ENCODE data around the gene MTG2. TPM values are rescaled to one million over a fixed set of nuclear protein-coding genes. Genes with fewer than 3 reads are reported as not detected.

The MTG2 gene
- total and polyA plus RNA-seq, 2 of the 13 experiments (the other 11 are each of a cell fraction or from before 2014, with no cell fraction given) = 20.4 to 37.8 TPM

DNA sequence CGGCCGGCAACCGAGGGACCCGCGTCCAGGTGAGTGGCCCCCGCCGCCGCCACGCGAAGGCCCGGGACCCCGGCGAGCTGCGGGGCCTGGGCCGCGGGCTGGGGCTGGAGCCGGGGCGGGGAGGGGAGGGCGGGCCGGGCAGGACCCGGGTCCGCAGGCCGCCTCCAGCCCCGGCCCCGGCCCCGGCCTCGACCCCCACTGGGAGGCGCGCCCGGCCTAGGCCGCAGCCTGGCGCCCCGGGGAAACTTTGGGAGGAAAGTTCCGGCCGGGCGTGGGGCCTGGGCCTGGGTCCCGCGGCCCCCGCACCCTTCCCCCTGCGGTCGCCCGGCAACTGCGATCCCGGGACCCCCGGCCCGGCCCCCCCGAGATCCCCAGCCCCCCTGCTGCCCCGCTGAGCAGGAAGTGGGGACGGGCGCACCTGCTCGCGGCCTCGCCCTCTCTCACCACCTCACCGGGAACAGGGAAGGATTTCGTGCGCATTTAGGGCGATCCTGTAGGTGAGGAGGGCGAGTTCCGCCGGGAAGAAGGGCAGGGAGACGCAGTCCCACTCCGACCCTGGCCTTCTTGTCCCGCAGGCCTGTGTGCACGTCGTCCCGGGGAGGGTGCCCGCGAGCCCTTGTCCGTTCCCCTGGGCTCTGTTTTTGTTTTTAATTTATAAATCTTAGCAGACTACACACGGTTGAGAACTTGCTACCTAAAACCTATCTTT lies 55.9 kb downstream of the MTG2 start (continued):
- TF ChIP-seq, protein P1, sequence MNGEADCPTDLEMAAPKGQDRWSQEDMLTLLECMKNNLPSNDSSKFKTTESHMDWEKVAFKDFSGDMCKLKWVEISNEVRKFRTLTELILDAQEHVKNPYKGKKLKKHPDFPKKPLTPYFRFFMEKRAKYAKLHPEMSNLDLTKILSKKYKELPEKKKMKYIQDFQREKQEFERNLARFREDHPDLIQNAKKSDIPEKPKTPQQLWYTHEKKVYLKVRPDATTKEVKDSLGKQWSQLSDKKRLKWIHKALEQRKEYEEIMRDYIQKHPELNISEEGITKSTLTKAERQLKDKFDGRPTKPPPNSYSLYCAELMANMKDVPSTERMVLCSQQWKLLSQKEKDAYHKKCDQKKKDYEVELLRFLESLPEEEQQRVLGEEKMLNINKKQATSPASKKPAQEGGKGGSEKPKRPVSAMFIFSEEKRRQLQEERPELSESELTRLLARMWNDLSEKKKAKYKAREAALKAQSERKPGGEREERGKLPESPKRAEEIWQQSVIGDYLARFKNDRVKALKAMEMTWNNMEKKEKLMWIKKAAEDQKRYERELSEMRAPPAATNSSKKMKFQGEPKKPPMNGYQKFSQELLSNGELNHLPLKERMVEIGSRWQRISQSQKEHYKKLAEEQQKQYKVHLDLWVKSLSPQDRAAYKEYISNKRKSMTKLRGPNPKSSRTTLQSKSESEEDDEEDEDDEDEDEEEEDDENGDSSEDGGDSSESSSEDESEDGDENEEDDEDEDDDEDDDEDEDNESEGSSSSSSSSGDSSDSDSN (CRISPR knock-in tag; IDR thresholded peaks at IDR 0.05) = peak; percentile 57
- TF ChIP-seq NCOR1 (IDR thresholded peaks at IDR 0.05; ENCODE audit: borderline replicate concordance, low read length) = no peak
- TF ChIP-seq ZNF674 (CRISPR knock-in tag; IDR thresholded peaks at IDR 0.05; ENCODE audit: low read depth) = 0 out of 2 replicates have a peak, but pooled peaks have one; percentile 34
- no peak for TF ChIP-seq ZMYM4 (CRISPR knock-in tag; IDR thresholded peaks at IDR 0.05)
- TF ChIP-seq, protein P2, sequence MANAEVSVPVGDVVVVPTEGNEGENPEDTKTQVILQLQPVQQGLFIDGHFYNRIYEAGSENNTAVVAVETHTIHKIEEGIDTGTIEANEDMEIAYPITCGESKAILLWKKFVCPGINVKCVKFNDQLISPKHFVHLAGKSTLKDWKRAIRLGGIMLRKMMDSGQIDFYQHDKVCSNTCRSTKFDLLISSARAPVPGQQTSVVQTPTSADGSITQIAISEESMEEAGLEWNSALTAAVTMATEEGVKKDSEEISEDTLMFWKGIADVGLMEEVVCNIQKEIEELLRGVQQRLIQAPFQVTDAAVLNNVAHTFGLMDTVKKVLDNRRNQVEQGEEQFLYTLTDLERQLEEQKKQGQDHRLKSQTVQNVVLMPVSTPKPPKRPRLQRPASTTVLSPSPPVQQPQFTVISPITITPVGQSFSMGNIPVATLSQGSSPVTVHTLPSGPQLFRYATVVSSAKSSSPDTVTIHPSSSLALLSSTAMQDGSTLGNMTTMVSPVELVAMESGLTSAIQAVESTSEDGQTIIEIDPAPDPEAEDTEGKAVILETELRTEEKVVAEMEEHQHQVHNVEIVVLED (CRISPR knock-in tag; IDR thresholded peaks at IDR 0.05; ENCODE audit: borderline replicate concordance) = no peak
- TF ChIP-seq ZNF564 (CRISPR knock-in tag; IDR thresholded peaks at IDR 0.05) = 0 out of 2 replicates have a peak, but pooled peaks have one; percentile 7
- no peak for TF ChIP-seq TCF7 (IDR thresholded peaks at IDR 0.05; ENCODE audit: low read depth)
- no peak for TF ChIP-seq DR1 (CRISPR knock-in tag; IDR thresholded peaks at IDR 0.05)
- TF ChIP-seq DNMT3B (CRISPR knock-in tag; conservative IDR thresholded peaks at IDR 0.05) = 0 out of 2 replicates have a peak, but pooled peaks have one; percentile 16
- TF ChIP-seq, protein P3, sequence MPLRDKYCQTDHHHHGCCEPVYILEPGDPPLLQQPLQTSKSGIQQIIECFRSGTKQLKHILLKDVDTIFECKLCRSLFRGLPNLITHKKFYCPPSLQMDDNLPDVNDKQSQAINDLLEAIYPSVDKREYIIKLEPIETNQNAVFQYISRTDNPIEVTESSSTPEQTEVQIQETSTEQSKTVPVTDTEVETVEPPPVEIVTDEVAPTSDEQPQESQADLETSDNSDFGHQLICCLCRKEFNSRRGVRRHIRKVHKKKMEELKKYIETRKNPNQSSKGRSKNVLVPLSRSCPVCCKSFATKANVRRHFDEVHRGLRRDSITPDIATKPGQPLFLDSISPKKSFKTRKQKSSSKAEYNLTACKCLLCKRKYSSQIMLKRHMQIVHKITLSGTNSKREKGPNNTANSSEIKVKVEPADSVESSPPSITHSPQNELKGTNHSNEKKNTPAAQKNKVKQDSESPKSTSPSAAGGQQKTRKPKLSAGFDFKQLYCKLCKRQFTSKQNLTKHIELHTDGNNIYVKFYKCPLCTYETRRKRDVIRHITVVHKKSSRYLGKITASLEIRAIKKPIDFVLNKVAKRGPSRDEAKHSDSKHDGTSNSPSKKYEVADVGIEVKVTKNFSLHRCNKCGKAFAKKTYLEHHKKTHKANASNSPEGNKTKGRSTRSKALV (CRISPR knock-in tag; IDR thresholded peaks at IDR 0.05) = no peak
- 0 out of 2 replicates have a peak, but pooled peaks have one; percentile 7 for TF ChIP-seq SALL2 (CRISPR knock-in tag; IDR thresholded peaks at IDR 0.05)
- no peak for TF ChIP-seq SOX13 (IDR thresholded peaks at IDR 0.05)
- TF ChIP-seq SOX13 (CRISPR knock-in tag; conservative IDR thresholded peaks at IDR 0.05 in 1 of 2, IDR thresholded peaks at IDR 0.05 in 1 of 2) = no peak
- TF ChIP-seq, protein P4, sequence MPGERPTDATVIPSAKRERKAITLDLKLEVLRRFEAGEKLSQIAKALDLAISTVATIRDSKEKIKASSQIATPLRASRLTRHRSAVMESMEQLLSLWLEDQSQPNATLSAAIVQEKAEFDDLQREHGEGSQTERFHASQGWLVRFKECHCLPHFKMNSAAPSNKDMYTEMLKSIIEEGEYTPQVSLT (CRISPR knock-in tag; IDR thresholded peaks at IDR 0.05; ENCODE audit: borderline replicate concordance, low read depth) = no peak
- no peak for TF ChIP-seq GLI4 (CRISPR knock-in tag; IDR thresholded peaks at IDR 0.05; ENCODE audit: borderline replicate concordance)
- TF ChIP-seq, protein P5, sequence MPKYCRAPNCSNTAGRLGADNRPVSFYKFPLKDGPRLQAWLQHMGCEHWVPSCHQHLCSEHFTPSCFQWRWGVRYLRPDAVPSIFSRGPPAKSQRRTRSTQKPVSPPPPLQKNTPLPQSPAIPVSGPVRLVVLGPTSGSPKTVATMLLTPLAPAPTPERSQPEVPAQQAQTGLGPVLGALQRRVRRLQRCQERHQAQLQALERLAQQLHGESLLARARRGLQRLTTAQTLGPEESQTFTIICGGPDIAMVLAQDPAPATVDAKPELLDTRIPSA (CRISPR knock-in tag; IDR thresholded peaks at IDR 0.05; ENCODE audit: borderline replicate concordance) = no peak
- no peak for TF ChIP-seq KLF16 (CRISPR knock-in tag; IDR thresholded peaks at IDR 0.05)
- no peak for TF ChIP-seq HOXA3 (CRISPR knock-in tag; IDR thresholded peaks at IDR 0.05)
- no peak for TF ChIP-seq SIX4 (CRISPR knock-in tag; IDR thresholded peaks at IDR 0.05)
- TF ChIP-seq FLYWCH1 (CRISPR knock-in tag; IDR thresholded peaks at IDR 0.05) = no peak
- no peak for TF ChIP-seq MBNL3 (CRISPR knock-in tag; conservative IDR thresholded peaks at IDR 0.05)
- no peak for TF ChIP-seq RAD21 (CRISPR knock-in tag; IDR thresholded peaks at IDR 0.05)
- no peak; the same call in 1 of the 2 replicates for TF ChIP-seq MTA1 (CRISPR knock-in tag; IDR thresholded peaks at IDR 0.05; ENCODE audit: borderline replicate concordance)

Data from HepG2 (cell line).